OCI-LY3 (cell line): Measurements from ENCODE around the gene GRSF1.

Source experiments
- H2AFZ ChIP-seq: fragments of 200-600, 300-600 bp; shearing (Covaris generic); 2 replicates; pipeline ENCODE4 v1.6.0; 2014; ENCODE audit warnings: antibody characterized with exemption, low read depth, low read length
- H3K27ac ChIP-seq: fragments of 200-600, 300-600 bp; sonication (generic); 2 replicates; pipeline ENCODE4 v1.5.1; 2014; ENCODE audit warnings: mild to moderate bottlenecking, low read length, moderate library complexity, mixed read lengths
- H3K27me3 ChIP-seq: fragments of 200-600, 300-600 bp; sonication (generic); 2 replicates; pipeline ENCODE4 v1.6.1; 2014; ENCODE audit warnings: low read depth, low read length, mixed read lengths
- H3K36me3 ChIP-seq: fragments of 200-600, 300-600 bp; sonication (generic); replicated peaks from 2 replicates; pipeline ENCODE3; 2014; ENCODE audit warnings: low read depth, low read length, mixed read lengths
- H3K4me1 ChIP-seq: fragments of 300-600, 200-600 bp; sonication (generic); 2 replicates; pipeline ENCODE4 v1.6.1; 2014; ENCODE audit warnings: low read length, mixed read lengths
- H3K4me2 ChIP-seq: fragments of 200-600, 300-600 bp; sonication (generic); 2 replicates; pipeline ENCODE4 v1.6.1; 2014; ENCODE audit warnings: low read length, mixed read lengths
- H3K4me3 ChIP-seq: fragments of 300-600, 200-600 bp; sonication (generic); 2 replicates; pipeline ENCODE4 v1.5.1; 2014; ENCODE audit warnings: antibody characterized with exemption, mild to moderate bottlenecking, low read length, moderate library complexity
- H3K79me2 ChIP-seq: fragments of 300-600, 200-600 bp; shearing (Covaris generic); 2 replicates; pipeline ENCODE4 v1.6.1; 2014; ENCODE audit warnings: mild to moderate bottlenecking, low read length, mixed read lengths
- H3K9ac ChIP-seq: fragments of 300-600, 200-600 bp; shearing (Covaris generic); 2 replicates; pipeline ENCODE4 v1.6.0; 2014; ENCODE audit warnings: mild to moderate bottlenecking, low read length, moderate library complexity
- H3K9me3 ChIP-seq: fragments of 200-600, 300-600 bp; shearing (Covaris generic); 2 replicates; pipeline ENCODE4 v1.6.1; 2014; ENCODE audit warnings: low read length, mixed read lengths; ENCODE audit not compliant: insufficient read depth
- H4K20me1 ChIP-seq: fragments of 200-600, 300-600 bp; sonication (generic); 2 replicates; pipeline ENCODE4 v1.6.1; 2016; ENCODE audit warnings: low read length, mixed read lengths; ENCODE audit not compliant: insufficient read depth
- EZH2phosphoT487 ChIP-seq: fragments of 200-600 bp; shearing (Covaris generic); IDR thresholded peaks from 2 replicates; pipeline ENCODE4 v1.6.1; 2018; ENCODE audit warnings: antibody characterized with exemption, mixed run types, low read depth
- TF ChIP-seq, protein P1 (sequence below): fragments of 200-600, 300-600 bp; sonication (generic); IDR thresholded peaks from 2 replicates; pipeline ENCODE4 v1.5.1; 2014; ENCODE audit warnings: antibody characterized with exemption, low read length, low read depth

GRSF1 gene

DNA sequence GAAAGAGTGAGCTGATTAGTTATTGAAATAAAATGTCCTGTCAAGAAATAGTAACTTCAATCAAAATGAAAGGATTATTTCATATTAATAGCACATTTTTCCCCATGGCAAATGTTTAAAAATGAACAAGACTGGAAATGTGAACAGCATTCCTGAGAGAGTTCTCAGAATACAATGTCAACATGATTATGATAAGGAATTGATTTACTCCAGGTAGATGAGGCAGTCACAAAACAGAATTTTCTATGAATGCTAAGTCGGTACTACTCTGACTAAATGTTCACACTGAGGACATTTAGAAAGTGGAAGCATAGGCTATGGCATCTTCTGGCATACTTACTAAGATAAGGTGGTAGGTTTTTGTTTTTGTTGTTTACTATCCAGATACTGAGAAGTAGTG is 19.4 kb upstream of the GRSF1 start:
- no peak overlapping the region for H3K27ac ChIP-seq

DNA sequence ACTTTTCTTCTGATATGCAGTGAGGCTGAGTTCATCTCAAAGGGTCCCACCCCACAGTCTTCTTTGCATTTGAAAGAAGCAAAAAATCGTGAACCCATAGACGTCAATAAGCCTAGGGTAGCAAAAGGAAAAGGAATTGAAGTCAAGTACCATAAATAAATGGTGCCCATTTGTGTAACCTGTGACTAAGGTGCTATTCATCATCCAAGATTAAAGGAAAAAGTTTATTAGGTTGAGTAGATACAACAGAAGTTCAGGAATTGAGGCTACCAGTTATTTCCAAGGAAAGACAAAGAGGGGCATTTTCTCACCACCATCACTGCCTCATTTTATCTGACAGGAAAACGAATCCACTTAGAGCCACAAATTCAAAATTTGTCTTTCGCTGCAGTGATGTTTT is 18.8 kb upstream of the GRSF1 start:
- Histone ChIP-seq H3K4me1 (peaks cover 12% of the 10 kb centered on the region), H3K4me2 (no peak overlapping the region), H3K27ac (no peak overlapping the region), H3K27me3 (0 out of 2 replicates have a peak, but pooled peaks cover 4% of the 10 kb centered on the region), H3K9me3 (no peaks in the 10 kb centered on the region), H4K20me1 (no peaks in the 10 kb centered on the region), H3K4me3 (no peak overlapping the region), H2AFZ (no peak overlapping the region), H3K79me2 (no peaks in the 10 kb centered on the region), H3K9ac (no peak overlapping the region), H3K36me3 (no peaks in the 10 kb centered on the region)
- TF ChIP-seq, protein P1, sequence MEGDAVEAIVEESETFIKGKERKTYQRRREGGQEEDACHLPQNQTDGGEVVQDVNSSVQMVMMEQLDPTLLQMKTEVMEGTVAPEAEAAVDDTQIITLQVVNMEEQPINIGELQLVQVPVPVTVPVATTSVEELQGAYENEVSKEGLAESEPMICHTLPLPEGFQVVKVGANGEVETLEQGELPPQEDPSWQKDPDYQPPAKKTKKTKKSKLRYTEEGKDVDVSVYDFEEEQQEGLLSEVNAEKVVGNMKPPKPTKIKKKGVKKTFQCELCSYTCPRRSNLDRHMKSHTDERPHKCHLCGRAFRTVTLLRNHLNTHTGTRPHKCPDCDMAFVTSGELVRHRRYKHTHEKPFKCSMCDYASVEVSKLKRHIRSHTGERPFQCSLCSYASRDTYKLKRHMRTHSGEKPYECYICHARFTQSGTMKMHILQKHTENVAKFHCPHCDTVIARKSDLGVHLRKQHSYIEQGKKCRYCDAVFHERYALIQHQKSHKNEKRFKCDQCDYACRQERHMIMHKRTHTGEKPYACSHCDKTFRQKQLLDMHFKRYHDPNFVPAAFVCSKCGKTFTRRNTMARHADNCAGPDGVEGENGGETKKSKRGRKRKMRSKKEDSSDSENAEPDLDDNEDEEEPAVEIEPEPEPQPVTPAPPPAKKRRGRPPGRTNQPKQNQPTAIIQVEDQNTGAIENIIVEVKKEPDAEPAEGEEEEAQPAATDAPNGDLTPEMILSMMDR: no peak
- TF ChIP-seq EZH2phosphoT487: no peak

More for the DNA sequence above, 19.4 kb upstream of the GRSF1 start:
- Histone ChIP-seq H3K9me3 (no peaks in the 10 kb centered on the region), H3K79me2 (no peaks in the 10 kb centered on the region), H2AFZ (no peak overlapping the region), H3K4me3 (no peak overlapping the region), H3K9ac (no peak overlapping the region), H4K20me1 (no peaks in the 10 kb centered on the region), H3K36me3 (no peaks in the 10 kb centered on the region), H3K4me2 (no peak overlapping the region), H3K27me3 (0 out of 2 replicates have a peak, but pooled peaks cover 4% of the 10 kb centered on the region), H3K4me1 (peaks cover 5% of the 10 kb centered on the region)
- TF ChIP-seq EZH2phosphoT487: no peak

DNA sequence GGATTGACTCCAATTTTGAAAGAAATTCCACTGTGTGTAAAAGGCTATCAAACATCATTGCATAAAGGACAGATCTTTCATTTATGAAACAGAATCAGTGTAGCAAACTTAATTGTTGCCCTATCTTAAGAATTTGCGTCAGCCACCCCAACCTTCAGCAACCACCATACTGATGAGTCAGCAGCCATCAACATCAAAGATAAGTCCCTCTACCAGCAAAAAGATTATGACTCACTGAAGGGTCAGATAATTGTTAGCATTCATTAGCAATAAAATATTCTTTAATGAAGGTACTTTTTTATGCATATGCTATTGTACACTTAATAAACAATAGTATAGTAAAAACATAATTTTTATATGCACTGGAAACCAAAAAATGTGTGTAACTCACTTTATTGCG is 15.8 kb upstream of the GRSF1 start:
- TF ChIP-seq, protein P1: no peak
- TF ChIP-seq EZH2phosphoT487: no peak

DNA sequence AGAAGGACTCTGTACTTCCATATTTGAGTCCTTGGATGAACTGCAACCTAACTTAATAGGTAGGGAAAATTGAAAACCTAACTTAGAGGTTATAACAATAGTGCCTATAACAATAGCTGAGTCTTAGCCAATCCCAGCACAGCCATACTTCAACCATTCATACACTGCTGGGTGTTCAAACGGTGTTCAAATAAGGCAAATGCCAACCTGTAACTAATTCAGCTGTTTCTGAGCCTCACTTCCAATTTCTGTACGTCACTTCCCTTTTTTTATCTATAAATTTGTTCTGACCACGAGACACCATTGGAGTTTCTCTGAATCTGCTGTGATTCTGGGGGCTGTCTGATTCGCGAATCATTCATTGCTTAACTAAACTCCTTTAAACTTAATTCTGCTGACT is 9.6 kb upstream of the GRSF1 start:
- Histone ChIP-seq H2AFZ (peak overlapping the region; percentile 48), H3K27ac (peak overlapping the region; percentile 44)

More for the DNA sequence above, 15.8 kb upstream of the GRSF1 start:
- Histone ChIP-seq H3K27ac (no peak overlapping the region), H2AFZ (no peak overlapping the region), H3K9me3 (no peaks in the 10 kb centered on the region), H3K4me1 (peaks cover 17% of the 10 kb centered on the region), H3K4me2 (no peak overlapping the region), H3K36me3 (no peaks in the 10 kb centered on the region), H4K20me1 (no peaks in the 10 kb centered on the region), H3K9ac (no peak overlapping the region), H3K79me2 (no peaks in the 10 kb centered on the region), H3K27me3 (0 out of 2 replicates have a peak, but pooled peaks cover 4% of the 10 kb centered on the region), H3K4me3 (no peak overlapping the region)

More for the DNA sequence above, 9.6 kb upstream of the GRSF1 start:
- no peaks in the 10 kb centered on the region for H4K20me1 ChIP-seq
- no peaks in the 10 kb centered on the region for H3K36me3 ChIP-seq
- peak overlapping the region; percentile 27; the same call in 1 of the 2 replicates for H3K9ac ChIP-seq
- TF ChIP-seq EZH2phosphoT487: no peak
- TF ChIP-seq, protein P1: no peak
- H3K4me3 ChIP-seq: no peak overlapping the region
- peaks cover 25% of the 10 kb centered on the region for H3K4me1 ChIP-seq
- peak overlapping the region; percentile 54 for H3K4me2 ChIP-seq
- H3K79me2 ChIP-seq: no peaks in the 10 kb centered on the region
- no peaks in the 10 kb centered on the region for H3K9me3 ChIP-seq
- no peaks in the 10 kb centered on the region for H3K27me3 ChIP-seq
